HG03103 (cell line): Measurements from ENCODE around the gene CTBP2.

Experiments used
- ATAC-seq: cut with Tn5 transposase; IDR thresholded peaks from one replicate; pipeline ENCODE4 v1.9.1; 2021; ENCODE audit warnings: low read depth; ENCODE audit not compliant: unreplicated experiment

The CTBP2 gene

GRCh38 chr10:125129076-125129458 is 31.3 kb downstream of the CTBP2 start:
- no peak for ATAC-seq

DNA sequence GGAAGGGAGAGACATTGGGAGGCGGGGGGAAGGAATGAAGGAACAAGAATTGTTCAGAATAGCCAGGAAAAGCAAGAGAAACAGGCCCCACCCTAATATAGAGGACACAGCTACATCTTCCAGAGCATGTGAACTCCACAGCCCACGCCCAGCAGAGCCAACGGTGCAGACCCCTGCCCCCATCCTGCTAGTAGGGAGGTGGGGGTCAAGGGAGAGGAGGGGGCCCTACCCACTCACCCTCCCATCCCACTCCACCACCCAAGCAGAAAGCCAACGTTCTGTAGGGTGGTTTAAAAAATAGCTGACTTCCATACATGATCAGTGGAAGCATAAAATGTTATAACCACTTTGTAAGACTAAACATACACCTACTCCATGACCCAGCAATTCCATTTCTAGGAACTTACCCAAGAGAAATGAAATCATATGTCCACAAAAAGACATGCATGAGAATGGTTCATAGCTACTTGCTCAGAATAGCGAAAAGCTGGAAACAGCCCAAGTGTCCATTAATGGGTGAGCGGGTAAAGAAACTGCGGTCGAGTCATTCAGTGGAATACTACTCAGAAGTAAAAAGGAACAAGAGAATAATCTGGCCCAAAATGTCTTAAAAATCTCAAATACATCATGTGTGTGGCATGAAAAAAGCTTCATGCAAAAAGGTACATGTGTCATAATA is 31.8 kb downstream of the CTBP2 start:
- no peak for ATAC-seq

GRCh38 chr10:125127986-125128385 is 32.4 kb downstream of the CTBP2 start:
- no peak for ATAC-seq

DNA sequence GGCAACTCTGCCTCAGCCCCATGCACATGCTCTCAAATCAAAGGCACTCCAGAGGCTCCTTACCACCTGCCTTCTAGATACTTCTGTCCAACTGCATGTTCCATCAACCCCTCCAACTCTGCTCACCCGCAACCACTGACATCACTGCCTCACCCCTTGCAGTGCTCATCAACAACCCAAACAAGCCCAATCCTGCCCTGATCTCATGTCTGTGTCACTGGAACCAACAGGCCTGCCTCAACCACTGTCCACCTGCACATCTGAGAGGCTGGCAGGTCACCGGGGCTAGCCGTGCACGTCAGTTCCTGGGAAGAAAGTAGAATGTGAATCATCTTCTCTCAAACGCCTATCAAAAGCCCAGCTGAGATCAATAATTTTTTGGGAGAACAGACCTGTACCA is 33.3 kb downstream of the CTBP2 start:
- ATAC-seq: no peak

GRCh38 chr10:125125951-125126735 is 34.2 kb downstream of the CTBP2 start:
- ATAC-seq: no peak

GRCh38 chr10:125124907-125125306 is 35.5 kb downstream of the CTBP2 start:
- ATAC-seq: no peak

DNA sequence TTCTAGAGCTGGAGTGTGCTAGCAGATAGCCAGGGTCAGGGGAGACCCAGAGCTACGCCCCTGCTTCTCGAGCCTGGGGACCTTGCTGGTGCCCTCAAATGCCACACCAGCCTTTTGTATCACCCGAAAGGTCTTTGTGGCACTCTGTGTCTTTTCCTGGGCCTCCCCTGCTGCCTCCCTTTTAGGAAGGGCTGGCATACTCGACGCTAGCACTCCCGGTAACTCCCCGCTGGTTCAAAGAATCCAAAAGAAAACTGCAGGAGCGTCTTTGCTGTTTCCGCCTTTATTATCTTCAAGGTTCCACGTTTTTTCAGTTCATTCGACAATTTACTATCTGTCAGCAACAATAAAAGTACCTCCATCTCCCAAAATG is 36.3 kb downstream of the CTBP2 start:
- no peak for ATAC-seq

- ATAC-seq: no peak
These were observed 36.8 kb downstream of the CTBP2 start for GRCh38 chr10:125123476-125124114.

- ATAC-seq: no peak
These were observed 37.8 kb downstream of the CTBP2 start for GRCh38 chr10:125122566-125122965.

DNA sequence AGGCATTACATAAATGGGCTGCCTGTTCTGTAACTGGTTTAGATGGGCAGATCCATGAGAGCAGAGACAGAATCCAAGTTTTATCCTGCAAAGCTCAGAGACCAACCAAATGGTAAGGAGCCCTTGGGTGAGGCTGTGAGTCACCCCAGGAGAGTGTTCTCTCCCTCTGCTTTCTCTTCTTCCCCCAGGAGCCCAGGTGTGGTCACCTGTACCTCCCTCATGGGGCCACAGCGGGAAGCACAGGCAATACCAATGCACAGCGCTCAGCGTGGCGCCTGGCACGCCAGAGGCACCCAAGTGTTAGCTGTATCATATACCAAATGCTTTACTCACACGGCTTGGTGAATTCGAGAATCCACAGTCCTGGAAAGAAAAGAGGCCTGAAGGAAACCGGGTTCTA is 39.4 kb downstream of the CTBP2 start:
- ATAC-seq: no peak

DNA sequence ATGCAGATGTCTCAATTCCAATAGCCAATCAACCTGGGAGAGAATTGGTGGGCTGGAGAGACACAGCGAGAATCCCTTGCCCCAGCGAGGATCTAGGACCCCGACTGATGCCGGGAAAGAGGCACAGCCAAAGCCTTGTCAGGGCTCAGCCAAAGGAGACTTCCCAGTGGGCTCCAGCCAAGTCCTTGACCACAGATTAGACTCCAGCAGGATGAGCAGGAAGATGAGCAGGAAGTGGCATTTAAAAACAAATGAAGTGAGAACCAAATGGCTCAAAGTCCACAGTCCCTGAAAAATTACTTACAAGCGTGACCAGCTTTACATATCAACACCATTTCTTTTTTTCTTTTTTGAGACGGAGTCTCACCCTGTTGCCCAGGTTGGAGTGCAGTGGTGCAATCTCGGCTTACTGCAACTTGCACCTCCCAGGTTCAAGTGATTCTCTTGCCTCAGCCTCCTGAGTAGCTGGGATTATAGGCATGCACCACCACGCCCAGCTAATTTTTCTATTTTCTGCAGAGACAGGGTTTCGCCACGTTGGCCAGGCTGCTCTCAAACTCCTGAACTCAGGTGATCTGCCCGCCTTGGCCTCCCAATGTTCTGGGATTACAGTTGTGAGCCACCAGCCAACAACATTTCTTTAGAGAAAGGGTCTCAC is 40.2 kb downstream of the CTBP2 start:
- ATAC-seq: no peak

- ATAC-seq: no peak
These were observed 41.7 kb downstream of the CTBP2 start for GRCh38 chr10:125118701-125119100.

GRCh38 chr10:125118011-125118611 is 42.3 kb downstream of the CTBP2 start:
- ATAC-seq: no peak

- ATAC-seq: no peak
These were observed 43.6 kb downstream of the CTBP2 start for GRCh38 chr10:125116652-125117310.

DNA sequence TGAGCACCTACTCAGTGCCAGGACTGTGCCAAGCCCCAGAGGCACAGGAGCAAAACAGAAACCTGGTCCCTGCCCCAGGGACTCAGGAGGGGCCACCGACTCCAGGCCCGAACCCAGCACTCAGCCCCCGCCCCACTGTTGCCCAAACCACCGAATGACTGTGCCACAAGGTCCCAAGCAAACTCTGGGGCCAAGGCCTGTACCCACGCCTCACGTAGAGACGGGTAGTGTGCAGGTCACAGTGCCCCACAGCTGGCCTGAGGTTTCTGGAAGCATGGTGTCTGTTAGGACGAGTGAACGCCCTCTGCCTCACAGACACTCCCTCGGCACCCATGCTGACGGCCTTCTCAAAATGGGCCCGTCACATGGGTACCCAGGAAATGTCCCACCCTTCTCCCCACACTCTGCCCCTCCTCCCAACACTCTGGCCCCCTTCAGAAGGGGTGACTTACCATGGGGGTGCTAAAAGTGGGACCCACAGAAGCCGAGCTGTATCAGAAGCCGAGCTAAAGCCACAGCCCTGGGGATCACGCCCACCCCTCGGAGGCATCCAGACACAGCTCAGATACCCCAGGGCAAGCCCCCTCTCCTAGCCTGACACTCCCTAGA is 44.2 kb downstream of the CTBP2 start:
- no peak for ATAC-seq

DNA sequence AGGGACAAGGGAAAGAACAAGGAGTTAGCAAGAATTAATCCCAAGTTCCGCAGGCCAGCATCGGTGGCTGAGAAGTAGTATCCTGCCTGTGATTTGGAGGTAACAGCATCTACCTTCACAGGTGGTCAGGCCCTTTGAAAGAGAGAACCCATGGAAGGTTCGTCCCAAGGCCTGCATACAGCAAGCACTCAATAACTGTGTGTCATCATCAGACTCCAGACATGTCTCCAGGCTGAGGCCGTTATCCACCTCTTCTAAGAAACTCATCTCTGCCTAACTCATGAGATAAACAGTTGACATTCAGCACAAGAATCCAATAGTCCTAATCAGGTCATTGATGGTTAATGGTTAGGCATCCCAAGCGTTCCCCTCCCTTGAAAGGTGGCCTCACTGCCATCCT is 45.0 kb downstream of the CTBP2 start:
- ATAC-seq: no peak

DNA sequence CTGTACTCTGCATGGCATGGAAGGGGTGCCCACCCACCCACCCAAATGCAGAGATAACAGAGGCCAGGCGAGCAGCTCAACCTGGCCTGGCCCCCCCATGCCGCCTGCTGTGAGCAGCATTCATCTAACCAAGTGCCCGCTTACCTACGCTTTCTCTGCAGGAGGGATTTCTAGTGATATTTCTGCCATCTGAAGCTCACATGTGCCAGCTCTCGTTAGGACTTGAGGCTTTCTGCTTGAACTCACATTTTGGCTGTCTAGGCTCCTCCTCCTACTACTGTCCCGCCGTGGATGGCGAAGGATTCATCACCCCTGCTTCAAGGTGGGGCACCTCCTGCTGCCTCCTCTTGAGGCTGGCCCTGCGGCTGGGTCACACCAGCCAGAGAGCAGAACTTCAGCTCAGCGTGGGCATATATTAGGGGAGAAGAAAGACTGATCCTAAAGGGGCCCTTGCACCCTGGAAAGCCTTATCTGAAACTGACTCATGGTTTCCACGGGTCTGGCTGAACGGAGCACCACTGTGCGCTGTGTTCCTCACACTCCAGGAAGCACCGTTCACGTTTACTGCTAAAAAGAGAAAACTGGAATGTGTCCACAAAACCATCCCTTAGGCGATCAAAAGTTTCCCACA is 45.5 kb downstream of the CTBP2 start:
- no peak for ATAC-seq

DNA sequence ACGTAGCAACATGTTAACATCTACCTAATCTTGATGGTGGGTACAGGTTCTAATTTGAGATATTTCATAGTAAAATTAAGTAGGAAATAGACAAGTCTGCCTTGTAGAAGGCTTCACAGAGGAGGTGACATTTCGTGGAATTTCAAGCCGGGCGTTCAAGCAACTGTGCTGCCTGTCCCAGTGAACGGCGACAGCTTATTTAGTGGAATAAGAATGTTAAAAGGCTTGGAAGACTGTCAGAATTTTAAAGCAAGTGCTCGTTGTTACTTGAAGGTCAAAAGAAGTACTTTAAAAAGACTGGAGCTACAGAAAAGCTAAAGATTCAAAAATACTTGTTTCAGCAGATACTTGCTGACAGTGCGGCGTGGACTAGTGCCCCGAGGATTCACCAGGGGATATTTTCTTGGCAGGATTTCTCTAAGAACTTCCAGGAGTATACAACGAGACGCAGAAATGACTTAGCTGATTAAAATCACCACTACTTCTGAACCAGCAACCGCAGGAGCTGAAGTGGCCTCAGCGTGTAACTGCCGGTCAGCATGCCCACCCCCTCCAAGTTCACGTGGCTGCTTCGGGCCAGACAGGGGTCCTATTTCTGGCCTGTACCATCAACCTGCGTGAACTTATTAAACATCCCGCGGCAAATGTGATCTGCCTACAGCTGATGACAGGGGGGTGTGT is 46.5 kb downstream of the CTBP2 start:
- ATAC-seq: no peak
